Lower lobe of right lung (tissue), 2 donors: ENCODE data around the gene ZFHX3. TPM values are rescaled to one million over a fixed set of nuclear protein-coding genes. Genes with fewer than 3 reads are reported as not detected.

Experiments
- ATAC-seq, 2 donors: fragments of 200-7000 bp; cut with Tn5 transposase; one replicate each; pipeline ENCODE4 v1.9.1; 2020 to 2022; ENCODE audit warnings: mild to moderate bottlenecking in 2 of 2, moderate library complexity in 2 of 2
- DNase-seq: peaks from one replicate; pipeline ENCODE4 v3.0.0-alpha.2; 2020
- H3K27ac ChIP-seq: fragments of 200-600 bp; one replicate; pipeline ENCODE4 v1.8.0; 2022
- H3K27me3 ChIP-seq: fragments of 200-600 bp; one replicate; pipeline ENCODE4 v1.8.0; 2022; ENCODE audit warnings: low read depth
- H3K36me3 ChIP-seq: fragments of 200-600 bp; one replicate; pipeline ENCODE4 v1.8.0; 2022; ENCODE audit warnings: mild to moderate bottlenecking
- H3K4me1 ChIP-seq: fragments of 200-600 bp; one replicate; pipeline ENCODE4 v1.8.0; 2022
- H3K4me3 ChIP-seq: fragments of 200-600 bp; one replicate; pipeline ENCODE4 v1.8.0; 2022; ENCODE audit warnings: mild to moderate bottlenecking
- H3K9me3 ChIP-seq: fragments of 200-600 bp; one replicate; pipeline ENCODE4 v1.8.0; 2022
- CTCF ChIP-seq: fragments of 200-600 bp; IDR thresholded peaks from one replicate; pipeline ENCODE4 v1.8.0; 2022; ENCODE audit warnings: antibody characterized with exemption, mild to moderate bottlenecking
- intact Hi-C: fragments of 100-400 bp; cut with DNase I; formaldehyde crosslinking; loops from one replicate; pipeline ENCODE4 v1.11.0; 2022
- total RNA-seq: library from RNA; stranded (reverse); fragmentation: NEBNext Ultra II Directional; extraction: Animal tissue kit (Norgen Biotek cat#: 25700); gene quantifications from one replicate; pipeline ENCODE4 v1.2.1, GENCODE V29; 2021
- donor health status: DM: no; HTN: yes; CAD: no; lungs with severe emphysema.

The ZFHX3 gene
- total RNA-seq, 1 donor from 2014 or later: 29.3 TPM

DNA sequence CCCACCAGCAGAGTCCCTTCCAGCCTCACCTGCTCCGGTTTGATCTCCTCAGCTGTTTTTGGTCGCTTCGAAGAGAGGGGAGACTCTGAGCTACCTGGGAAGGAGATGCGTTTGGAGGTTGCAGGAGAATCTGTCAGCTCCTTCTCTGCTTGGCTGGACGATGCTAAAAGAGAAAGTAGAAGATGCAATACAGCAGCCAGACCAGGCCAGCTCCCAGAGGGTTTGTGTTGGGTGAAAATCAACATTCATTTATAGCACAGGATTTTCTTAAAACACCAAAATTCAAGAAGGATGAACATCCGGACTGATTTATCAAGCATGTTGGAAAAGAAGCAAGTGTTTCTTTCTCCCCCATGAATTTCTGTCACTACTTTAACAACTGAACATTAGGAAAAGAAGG lies 236.1 kb downstream of the ZFHX3 start:
- Histone ChIP-seq H3K36me3 (peaks cover 26% of the 10 kb centered on the region), H3K4me3 (no peak overlapping the region), H3K4me1 (no peaks in the 10 kb centered on the region), H3K27me3 (no peaks in the 10 kb centered on the region), H3K27ac (no peak overlapping the region), H3K9me3 (no peaks in the 10 kb centered on the region)
- ATAC-seq (no peak), DNase-seq (no peak)
- TF ChIP-seq CTCF: no peak
- intact Hi-C loops: no loop called here

- no peak for ATAC-seq
- no peak for DNase-seq
- H3K27ac ChIP-seq: no peak overlapping the region
- H3K4me1 ChIP-seq: no peaks in the 10 kb centered on the region
- no peaks in the 10 kb centered on the region for H3K27me3 ChIP-seq
- intact Hi-C loops: no loop called here
- H3K9me3 ChIP-seq: no peaks in the 10 kb centered on the region
- no peak for TF ChIP-seq CTCF
- H3K4me3 ChIP-seq: no peak overlapping the region
- H3K36me3 ChIP-seq: peaks cover 26% of the 10 kb centered on the region
Observed at GRCh38 chr16:72811188-72811720, 236.7 kb downstream of the ZFHX3 start.

DNA sequence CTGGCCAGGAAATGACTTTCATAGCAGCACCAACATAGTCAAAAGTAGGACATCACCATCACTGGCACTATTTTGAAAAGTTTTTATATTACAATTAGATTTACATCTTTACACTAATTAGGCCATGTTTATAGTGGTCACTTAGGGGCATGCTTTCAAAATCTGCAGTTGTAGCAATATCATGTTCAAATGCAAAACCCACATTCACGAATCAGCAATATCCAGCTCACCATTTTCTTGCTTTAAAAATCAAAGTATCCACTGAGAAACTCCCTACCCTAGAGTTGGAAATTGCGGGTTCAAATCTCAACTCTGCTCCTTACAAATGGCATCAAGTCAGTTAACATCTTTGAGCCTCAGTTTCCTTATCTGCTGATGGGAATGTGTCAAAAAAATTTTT lies 237.4 kb downstream of the ZFHX3 start:
- Histone ChIP-seq H3K27ac (no peak overlapping the region), H3K4me3 (no peak overlapping the region), H3K4me1 (no peaks in the 10 kb centered on the region), H3K9me3 (no peaks in the 10 kb centered on the region), H3K36me3 (peaks cover 26% of the 10 kb centered on the region), H3K27me3 (no peaks in the 10 kb centered on the region)
- TF ChIP-seq CTCF: no peak
- DNase-seq (no peak), ATAC-seq (no peak)
- intact Hi-C loops: no loop called here

DNA sequence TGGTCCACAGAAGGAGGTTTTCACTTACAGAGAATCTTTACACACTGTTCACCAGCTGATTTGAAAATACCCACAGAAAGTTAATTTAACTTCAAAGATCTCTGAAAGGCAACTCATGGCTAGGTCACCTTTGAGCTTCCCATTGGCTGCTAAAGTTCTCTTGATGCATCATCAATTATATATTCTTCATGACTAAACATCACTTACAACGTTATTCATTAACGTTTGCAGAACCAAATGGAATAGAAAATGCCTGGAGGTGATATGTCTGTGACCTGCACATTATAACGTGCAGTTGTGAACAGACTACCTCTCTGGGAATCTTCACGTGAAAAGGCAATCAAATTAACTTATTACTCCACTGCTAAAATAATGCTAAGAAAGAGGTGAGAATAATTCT lies 238.5 kb downstream of the ZFHX3 start:
- no peaks in the 10 kb centered on the region for H3K9me3 ChIP-seq
- no peaks in the 10 kb centered on the region for H3K27me3 ChIP-seq
- no peak for TF ChIP-seq CTCF
- no peak overlapping the region for H3K27ac ChIP-seq
- DNase-seq: no peak
- no peaks in the 10 kb centered on the region for H3K4me1 ChIP-seq
- no peak for ATAC-seq
- peaks cover 26% of the 10 kb centered on the region for H3K36me3 ChIP-seq
- H3K4me3 ChIP-seq: no peak overlapping the region
- intact Hi-C loops: no loop called here

DNA sequence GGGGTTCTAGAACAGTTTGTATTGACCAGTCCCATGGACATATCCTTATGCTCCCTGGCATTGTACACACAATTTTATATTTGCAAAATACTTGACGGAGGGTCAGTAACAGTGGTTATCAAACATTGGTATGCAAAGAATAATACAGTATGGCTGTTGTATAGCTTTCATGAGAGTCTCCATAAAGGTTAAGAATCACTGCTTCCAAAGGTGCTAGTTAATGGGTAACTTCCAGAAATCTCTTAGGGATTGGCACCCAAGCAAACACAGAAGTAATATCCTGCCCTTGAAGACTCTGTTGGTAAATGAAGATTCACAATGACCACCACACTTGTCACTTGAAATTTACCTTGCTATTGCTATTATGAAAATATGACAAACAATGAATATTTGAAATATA lies 239.2 kb downstream of the ZFHX3 start:
- DNase-seq: no peak
- Histone ChIP-seq H3K36me3 (peaks cover 26% of the 10 kb centered on the region), H3K9me3 (no peaks in the 10 kb centered on the region), H3K4me1 (no peaks in the 10 kb centered on the region), H3K27ac (no peak overlapping the region), H3K27me3 (no peaks in the 10 kb centered on the region), H3K4me3 (no peak overlapping the region)
- TF ChIP-seq CTCF: no peak
- intact Hi-C loops: no loop called here
- ATAC-seq: no peak

GRCh38 chr16:72807245-72807644 lies 240.7 kb downstream of the ZFHX3 start:
- no peak for TF ChIP-seq CTCF
- Histone ChIP-seq H3K4me1 (no peaks in the 10 kb centered on the region), H3K36me3 (peaks cover 26% of the 10 kb centered on the region), H3K27ac (no peak overlapping the region), H3K4me3 (no peak overlapping the region), H3K9me3 (no peaks in the 10 kb centered on the region), H3K27me3 (no peaks in the 10 kb centered on the region)
- no peak for DNase-seq
- intact Hi-C loops: no loop called here
- no peak for ATAC-seq
